GM21390 (cell line): Measurements from ENCODE around the gene NTRK2.

Source experiments
- ATAC-seq: cut with Tn5 transposase; IDR thresholded peaks from one replicate; pipeline ENCODE4 v1.9.1; 2021; ENCODE audit not compliant: unreplicated experiment

The NTRK2 gene

DNA sequence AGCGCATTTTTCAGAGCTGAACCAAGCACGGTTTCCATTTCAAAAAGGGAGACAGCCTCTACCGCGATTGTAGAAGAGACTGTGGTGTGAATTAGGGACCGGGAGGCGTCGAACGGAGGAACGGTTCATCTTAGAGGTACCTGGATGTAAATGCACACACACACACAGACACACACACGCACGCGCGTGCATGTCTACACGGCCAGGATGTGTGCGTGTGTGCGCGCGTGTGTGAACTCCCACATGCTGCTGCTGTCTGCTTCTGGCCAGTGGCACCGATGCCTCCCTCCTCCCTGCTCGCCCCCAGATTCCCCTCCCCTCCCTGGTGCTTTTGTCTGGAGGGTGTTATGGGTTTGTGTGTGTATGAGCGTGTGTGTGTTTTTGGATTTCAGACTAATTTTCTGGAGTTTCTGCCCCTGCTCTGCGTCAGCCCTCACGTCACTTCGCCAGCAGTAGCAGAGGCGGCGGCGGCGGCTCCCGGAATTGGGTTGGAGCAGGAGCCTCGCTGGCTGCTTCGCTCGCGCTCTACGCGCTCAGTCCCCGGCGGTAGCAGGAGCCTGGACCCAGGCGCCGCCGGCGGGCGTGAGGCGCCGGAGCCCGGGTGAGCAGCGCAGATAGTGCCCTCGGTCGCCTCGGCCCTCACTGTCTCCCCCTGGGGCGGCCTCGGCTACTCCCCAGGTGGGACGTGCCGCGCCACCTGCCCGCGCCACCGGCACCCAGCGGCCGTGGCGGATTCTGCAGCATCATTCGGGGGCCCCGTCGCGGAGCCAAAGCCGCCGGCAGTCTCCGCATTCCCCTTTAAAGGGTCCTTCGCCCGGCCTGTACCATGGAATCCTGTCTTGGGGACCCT lies at the start of gene NTRK2:
Gene NTRK2 (plus strand): TSS at position 442 of the 850 bp plus-strand sequence. CDS start 1,020 bp downstream, outside the sequence.
- ATAC-seq, result no peak

GRCh38 chr9:84620338-84620737 lies 49.2 kb upstream of the NTRK2 start:
- no peak for ATAC-seq

DNA sequence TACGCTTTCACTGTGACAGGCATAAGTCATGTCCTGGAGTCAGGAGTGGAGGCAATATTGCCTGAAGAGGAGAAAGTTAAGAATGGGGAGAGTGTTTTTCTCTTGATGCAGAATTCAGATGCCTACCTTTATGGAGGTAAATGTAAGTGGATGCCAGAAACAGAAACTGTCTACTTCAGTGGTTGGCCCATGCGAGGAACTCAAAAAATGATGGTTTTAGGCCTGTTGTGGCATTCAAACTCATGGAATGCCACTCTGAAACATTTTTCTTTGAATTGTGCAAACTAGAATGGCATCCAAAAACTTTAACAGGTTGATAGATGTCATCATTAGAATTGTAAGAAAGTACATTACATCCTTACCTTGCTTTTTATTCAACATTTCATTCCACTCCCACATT lies 47.7 kb upstream of the NTRK2 start:
- ATAC-seq, result no peak

DNA sequence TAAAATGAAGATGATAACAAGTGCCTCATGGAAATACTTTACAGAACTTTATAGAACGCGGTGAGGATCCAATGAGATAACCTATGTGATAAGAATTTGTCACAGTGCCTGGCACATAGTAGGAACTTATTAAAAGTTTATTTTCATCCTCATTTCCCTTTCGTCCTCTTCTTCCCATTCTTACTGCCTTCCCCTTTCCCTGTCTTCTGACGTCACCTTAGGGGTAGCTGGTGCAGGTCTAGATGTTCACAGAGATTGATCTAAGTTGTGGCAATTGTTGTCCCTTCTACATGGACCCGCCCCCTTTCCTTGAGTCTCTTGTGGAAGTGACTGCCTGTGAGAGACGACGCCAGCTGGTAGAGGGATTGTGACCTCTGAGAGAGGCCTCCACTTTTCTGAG lies 46.5 kb upstream of the NTRK2 start:
- no peak for ATAC-seq

DNA sequence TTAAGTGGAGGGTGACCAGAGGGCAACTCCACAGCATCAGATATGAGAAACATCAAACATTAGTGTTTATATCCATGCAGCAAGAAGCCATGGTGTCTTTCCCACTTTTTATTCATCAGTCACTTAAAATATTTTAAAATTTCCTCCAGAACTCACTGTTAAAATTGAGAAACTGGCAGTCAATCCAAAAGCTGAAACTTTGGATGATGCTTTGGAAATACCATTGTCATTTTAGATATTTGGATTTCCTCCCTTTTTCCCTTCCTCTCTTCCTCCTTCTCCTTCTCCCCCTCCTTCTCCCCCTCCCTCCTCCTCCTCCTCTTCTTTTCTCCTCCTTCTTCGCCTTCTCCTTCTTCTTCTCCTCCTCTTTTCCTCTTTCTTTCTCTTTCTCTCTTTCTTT lies 33.1 kb upstream of the NTRK2 start:
- ATAC-seq, result no peak

DNA sequence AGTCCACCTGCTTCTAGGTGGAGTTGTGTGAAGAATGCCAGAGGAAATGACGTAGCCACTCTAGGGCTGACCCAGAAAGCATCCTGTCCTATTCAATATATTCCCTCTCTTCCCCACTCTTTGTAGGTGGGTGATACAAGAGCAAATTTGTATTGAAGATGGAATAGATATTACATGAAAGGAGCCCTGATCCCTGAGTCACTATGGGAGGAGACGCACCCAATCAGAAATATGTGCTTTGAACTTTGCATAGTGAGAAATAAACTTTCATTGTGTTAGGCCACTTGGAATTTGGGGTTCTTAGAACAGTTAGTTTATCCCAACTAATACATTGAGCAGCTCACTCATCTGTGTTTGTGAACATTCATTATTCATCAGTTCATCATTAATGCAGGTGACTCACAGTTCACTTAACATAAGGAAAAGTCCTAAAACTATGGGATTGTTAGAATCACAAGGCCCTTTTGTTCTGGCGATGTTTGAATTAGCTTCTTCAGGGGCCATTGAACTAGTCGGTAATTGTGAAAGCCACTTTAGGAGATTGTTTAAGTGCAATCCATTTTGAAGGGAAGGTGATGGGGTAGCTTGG lies 26.9 kb upstream of the NTRK2 start:
- no peak for ATAC-seq

GRCh38 chr9:84647699-84648098 lies 21.8 kb upstream of the NTRK2 start:
- no peak for ATAC-seq

DNA sequence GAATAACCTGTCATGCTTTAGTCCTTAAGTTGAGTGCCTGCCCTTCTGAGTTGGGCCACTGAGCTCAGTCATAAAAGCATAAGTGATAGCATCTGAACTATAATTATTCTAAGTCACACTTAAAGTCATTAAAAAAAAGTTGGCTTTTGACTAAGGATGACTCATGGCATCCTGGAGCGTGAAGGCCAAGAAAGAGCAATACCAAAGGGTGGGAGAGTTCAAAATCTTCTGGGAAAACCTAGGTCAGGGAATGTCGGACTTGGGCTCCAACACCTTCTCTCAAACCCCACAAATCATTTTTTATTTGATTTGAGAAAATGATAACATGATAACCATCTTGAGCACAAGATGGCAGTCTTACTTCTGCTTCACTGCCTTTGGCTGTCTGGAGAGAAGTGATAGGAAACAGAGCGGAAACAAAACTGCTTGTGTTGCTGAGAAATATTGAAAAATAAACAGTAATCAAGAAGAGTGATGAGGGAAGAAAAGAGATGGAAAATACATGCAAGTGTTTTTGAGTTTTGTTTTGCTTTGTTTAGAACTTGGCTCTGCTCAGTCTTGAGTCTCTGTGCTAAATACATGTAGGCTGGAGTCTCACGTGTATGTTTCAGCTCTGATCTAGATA lies 16.9 kb upstream of the NTRK2 start:
- no peak for ATAC-seq

DNA sequence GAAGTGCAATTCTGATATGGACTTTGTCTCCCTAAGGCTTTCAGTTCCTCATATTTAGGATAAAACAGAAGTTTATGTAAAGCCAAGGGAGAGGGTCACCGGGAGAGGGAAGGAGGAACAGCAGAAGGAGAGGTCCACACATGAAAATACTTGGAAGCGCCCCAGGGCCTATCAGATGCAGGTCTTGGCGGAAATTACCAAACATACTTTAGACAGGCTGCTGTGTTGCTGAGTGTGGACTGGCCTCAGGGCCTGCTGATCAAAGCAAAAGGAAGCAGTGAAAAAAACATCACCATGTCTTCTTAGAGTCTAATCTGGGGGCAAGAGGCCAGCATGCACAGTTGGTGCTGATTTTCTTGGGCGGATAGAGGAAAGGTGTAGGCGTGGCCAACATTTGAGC lies 14.1 kb upstream of the NTRK2 start:
- ATAC-seq, result no peak

DNA sequence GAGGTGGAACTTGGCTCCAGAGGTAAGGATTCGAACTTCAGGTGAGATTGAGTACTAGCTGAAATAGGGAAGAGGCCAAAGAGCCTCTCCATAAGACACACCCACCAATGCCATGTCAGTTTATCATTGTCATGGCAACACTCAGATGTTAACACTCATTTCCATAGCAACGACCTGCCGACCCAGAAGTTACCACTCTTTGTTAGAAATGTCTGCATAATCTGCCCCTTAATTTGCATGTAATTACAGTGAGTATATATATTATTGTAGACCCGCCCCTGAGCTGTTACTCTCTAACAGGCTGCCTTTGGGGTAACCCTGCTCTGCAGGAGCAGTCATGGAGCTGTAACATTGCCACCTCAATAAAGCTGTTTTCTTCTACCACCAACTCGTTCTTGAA lies 10.2 kb upstream of the NTRK2 start:
- no peak for ATAC-seq

GRCh38 chr9:84659773-84660172 lies 9.8 kb upstream of the NTRK2 start:
- ATAC-seq, result no peak

DNA sequence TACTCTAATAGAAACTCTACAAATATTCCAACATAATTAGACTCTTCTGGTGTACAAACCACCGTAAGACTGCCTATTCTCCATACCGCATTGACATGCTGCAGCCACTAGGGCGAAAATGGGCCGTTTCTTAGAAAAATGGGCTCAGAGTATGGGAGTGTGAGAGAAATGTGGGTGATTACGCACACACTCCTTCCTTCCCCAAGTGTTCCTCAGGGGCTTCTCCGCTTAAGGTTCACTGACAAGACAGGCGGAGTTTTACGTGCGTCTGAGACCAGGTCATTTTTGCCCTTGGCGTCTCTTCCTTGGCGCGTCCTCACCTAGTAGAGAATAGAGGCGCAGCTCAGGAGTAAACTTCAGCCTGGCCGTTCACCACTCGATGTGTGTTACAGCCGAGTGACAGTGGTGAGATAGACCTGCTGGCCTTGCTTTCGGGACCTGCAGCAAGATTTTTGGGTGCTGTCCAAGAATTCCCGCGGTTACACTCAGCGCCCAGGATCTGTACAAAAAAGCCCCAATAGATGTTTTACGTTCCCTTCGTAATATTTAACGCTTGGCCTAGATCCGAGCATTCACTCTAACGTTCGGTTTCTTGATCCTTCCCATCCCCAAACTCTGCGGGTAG lies 1.8 kb upstream of the NTRK2 start:
- ATAC-seq, result peak; percentile 3

- ATAC-seq, result peak; percentile 70
These were observed 1.1 kb upstream of the NTRK2 start for GRCh38 chr9:84668196-84669012.

DNA sequence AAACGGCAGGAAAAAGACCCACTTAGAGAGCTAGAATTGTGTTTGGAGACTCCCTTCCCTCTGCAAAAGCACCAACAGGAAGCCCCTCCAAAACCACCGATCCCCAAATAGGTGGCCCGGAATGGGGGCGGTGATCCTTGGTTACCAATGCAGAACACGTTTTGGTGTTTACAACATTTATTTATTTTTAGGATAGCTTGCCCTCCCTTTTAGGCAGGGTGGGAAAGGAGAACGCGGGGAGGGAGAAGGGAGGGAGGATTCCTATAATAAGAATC lies 579 bp upstream of the NTRK2 start:
- ATAC-seq, result no peak

GRCh38 chr9:84670138-84671041 lies 861 bp downstream of the NTRK2 start:
- ATAC-seq, result no peak

- no peak for ATAC-seq
These were observed 2.3 kb downstream of the NTRK2 start for GRCh38 chr9:84671586-84672521.

DNA sequence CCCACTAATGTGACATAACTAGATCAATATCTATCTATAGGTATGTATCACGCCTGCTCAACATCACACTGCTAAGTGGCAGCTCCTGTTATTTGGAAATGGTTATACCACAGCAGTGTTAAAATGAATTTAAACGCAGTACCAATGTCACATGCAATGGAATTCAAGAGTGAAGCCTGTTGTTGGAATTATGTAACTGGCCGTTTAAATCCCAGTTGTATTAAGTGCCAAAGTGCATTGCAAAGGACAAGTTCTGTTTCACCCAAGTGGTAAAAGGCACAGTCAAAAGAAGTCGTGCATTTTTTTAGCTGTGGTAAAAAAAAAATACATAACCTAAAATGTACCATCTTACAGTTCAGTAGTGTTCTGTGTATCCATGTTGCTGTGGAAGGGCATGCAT lies 4.3 kb downstream of the NTRK2 start:
- no peak for ATAC-seq

DNA sequence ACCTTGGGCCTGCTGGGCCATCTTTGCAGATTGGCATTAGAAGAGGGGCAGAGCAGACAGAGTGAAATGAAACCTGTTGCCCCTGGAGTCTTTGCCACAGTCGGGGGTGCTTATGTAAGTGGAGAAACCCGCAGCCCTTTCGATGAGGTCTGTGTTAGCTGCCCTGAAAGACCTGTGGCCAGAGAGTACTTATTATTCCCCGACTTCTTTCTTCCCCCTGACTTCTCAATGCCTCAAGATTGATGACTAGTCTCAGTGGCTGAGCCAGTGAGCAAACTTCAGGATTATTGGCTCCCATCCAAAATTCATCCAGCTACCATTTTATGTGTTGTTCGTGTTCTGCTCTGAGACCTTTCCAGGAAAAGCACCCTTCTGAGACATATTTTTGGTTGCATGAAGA lies 7.6 kb downstream of the NTRK2 start:
- ATAC-seq, result no peak

DNA sequence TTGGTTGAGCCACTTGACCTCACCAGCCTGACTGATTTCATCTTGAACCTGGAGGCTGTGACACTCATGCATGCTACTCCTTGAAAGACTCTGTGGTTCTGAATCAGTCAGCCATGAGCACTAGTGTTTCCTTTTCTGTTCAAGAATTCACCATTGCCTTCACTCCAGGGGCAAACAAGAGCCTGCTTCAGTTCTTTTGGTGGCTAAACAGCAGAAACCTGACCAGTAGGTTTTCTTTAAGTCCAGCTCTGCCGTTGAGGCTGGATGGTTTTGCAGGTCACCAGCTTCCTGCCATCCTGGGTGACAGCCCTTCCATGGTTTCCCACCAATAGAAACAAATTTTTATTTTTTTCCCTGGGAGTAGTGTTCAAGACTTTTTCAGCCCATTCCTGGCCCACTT lies 10.0 kb downstream of the NTRK2 start:
- no peak for ATAC-seq
